ENCODE measurements around the gene IQGAP1. TPM values are rescaled to one million over a fixed set of nuclear protein-coding genes. Genes with fewer than 3 reads are reported as not detected.

IQGAP1 gene
- total RNA-seq, 6 experiments from 2014 or later = 12.2 to 43.7 (median 26.3) TPM

DNA sequence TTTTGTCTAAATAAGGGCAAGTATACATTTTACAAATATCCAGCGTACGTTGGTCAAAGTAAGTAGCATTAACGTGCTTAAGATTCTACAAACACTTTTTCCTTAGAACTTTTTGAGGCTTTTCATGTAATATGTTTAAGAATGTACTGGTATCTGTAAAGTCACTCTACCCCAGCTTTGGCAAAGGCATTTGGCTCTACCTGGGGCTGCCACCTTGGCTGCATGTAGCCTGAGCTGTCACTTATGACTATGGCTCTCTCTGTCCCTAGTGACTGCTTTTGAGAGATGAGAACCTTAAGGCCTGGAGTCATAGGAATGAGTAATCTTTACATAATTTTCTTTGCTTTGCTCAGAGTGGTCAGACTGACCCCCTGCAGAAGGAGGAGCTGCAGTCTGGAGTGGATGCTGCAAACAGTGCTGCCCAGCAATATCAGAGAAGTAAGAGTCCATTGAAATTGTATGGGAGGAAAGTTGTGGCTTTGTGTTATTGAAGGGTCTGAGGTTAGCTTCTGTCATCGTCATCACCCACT is 61.2 kb downstream of the IQGAP1 start:
- H3K27me3 ChIP-seq = no peaks in the 10 kb centered on the region
- ATAC-seq = no peak
- intact Hi-C loops (cut with DNase I) = no loop called here
- WGBS (ENCODE audit: insufficient coverage, low coverage, low lambda C conversion rate, missing lambda C conversion rate) = 96% methylated on average over 4 of the region's 4 CpGs
- no peak overlapping the region for H3K4me3 ChIP-seq
- TF ChIP-seq, protein P1, sequence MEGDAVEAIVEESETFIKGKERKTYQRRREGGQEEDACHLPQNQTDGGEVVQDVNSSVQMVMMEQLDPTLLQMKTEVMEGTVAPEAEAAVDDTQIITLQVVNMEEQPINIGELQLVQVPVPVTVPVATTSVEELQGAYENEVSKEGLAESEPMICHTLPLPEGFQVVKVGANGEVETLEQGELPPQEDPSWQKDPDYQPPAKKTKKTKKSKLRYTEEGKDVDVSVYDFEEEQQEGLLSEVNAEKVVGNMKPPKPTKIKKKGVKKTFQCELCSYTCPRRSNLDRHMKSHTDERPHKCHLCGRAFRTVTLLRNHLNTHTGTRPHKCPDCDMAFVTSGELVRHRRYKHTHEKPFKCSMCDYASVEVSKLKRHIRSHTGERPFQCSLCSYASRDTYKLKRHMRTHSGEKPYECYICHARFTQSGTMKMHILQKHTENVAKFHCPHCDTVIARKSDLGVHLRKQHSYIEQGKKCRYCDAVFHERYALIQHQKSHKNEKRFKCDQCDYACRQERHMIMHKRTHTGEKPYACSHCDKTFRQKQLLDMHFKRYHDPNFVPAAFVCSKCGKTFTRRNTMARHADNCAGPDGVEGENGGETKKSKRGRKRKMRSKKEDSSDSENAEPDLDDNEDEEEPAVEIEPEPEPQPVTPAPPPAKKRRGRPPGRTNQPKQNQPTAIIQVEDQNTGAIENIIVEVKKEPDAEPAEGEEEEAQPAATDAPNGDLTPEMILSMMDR (IDR thresholded peaks at IDR 0.05) = no peak
- TF ChIP-seq POLR2A (IDR thresholded peaks at IDR 0.05) = no peak
- H3K27ac ChIP-seq = no peak overlapping the region
- no peak for DNase-seq
- no peaks in the 10 kb centered on the region for H3K9me3 ChIP-seq
- H3K36me3 ChIP-seq = peaks cover 4 to 53% (median 11%) of the 10 kb centered on the region in 4 donors
- no peaks in the 10 kb centered on the region for H3K4me1 ChIP-seq

- intact Hi-C loops (cut with DNase I) = no loop called here
- WGBS (ENCODE audit: insufficient coverage, low coverage, low lambda C conversion rate, missing lambda C conversion rate) = 84% methylated on average over 5 of the region's 5 CpGs
- TF ChIP-seq, protein P1 (IDR thresholded peaks at IDR 0.05) = no peak
- no peak for TF ChIP-seq POLR2A (IDR thresholded peaks at IDR 0.05)
- Histone ChIP-seq H3K4me1 (no peaks in the 10 kb centered on the region), H3K36me3 (peaks cover 4 to 65% (median 13%) of the 10 kb centered on the region in 4 donors), H3K27me3 (no peaks in the 10 kb centered on the region), H3K27ac (no peak overlapping the region), H3K4me3 (no peak overlapping the region), H3K9me3 (no peaks in the 10 kb centered on the region)
- DNase-seq (no peak), ATAC-seq (no peak)
Measured at GRCh38 chr15:90451053-90451850, 63.2 kb downstream of the IQGAP1 start.

GRCh38 chr15:90456236-90456635 is 68.2 kb downstream of the IQGAP1 start:
- Histone ChIP-seq H3K36me3 (peaks cover 4 to 53% (median 15%) of the 10 kb centered on the region in 4 donors), H3K27me3 (no peaks in the 10 kb centered on the region), H3K27ac (no peak overlapping the region), H3K4me1 (no peaks in the 10 kb centered on the region), H3K4me3 (no peak overlapping the region), H3K9me3 (no peaks in the 10 kb centered on the region)
- no peak for TF ChIP-seq POLR2A (IDR thresholded peaks at IDR 0.05)
- TF ChIP-seq, protein P1 (IDR thresholded peaks at IDR 0.05) = no peak
- DNase-seq = no peak
- 94% methylated on average over 5 of the region's 5 CpGs for WGBS (ENCODE audit: insufficient coverage, low coverage, low lambda C conversion rate, missing lambda C conversion rate)
- ATAC-seq = no peak
- intact Hi-C loops (cut with DNase I) = no loop called here

GRCh38 chr15:90458061-90458460 is 70.0 kb downstream of the IQGAP1 start:
- no peak overlapping the region for H3K27ac ChIP-seq
- WGBS (ENCODE audit: insufficient coverage, low coverage, low lambda C conversion rate, missing lambda C conversion rate) = 70% methylated on average over 4 of the region's 4 CpGs
- no peaks in the 10 kb centered on the region for H3K27me3 ChIP-seq
- no peaks in the 10 kb centered on the region for H3K9me3 ChIP-seq
- TF ChIP-seq, protein P1 (IDR thresholded peaks at IDR 0.05) = no peak
- no peak for TF ChIP-seq POLR2A (IDR thresholded peaks at IDR 0.05)
- ATAC-seq (no peak), DNase-seq (no peak)
- H3K4me1 ChIP-seq = no peaks in the 10 kb centered on the region
- H3K4me3 ChIP-seq = no peak overlapping the region
- intact Hi-C loops (cut with DNase I) = no loop called here
- H3K36me3 ChIP-seq = peaks cover 4 to 36% (median 12%) of the 10 kb centered on the region in 4 donors
